H1 (cell line): ENCODE data around the gene SOX15. TPM values are rescaled to one million over a fixed set of nuclear protein-coding genes. Genes with fewer than 3 reads are reported as not detected.
A peak's percentile ranks its signal among the peaks of the same experiment; 100 is the strongest.

Experiments
- CTCF ChIA-PET: fragments of 300-600 bp; sonication (Branson Sonifier 250); formaldehyde crosslinking; loops from one replicate; lab custom pipeline; 2021; ENCODE audit not compliant: partially characterized antibody; lab: Charles Lee
- POLR2A ChIA-PET: fragments of 300-600 bp; sonication (Branson Sonifier 250); formaldehyde crosslinking; loops from one replicate; lab custom pipeline; 2021; ENCODE audit warnings: inconsistent platforms; ENCODE audit not compliant: partially characterized antibody; lab: Charles Lee
- DNase-seq, 2 experiments: peaks; one replicate each; pipeline versions ENCODE4 v3.0.0 to v3.0.0-alpha.2; 2010 to 2022; ENCODE audit warnings: low spot score in 2 of 2, low read depth in 1 of 2, mixed read lengths in 1 of 2
- FAIRE-seq: peaks from 2 replicates; lab custom pipeline; 2011; peaks lifted over from hg19 to GRCh38; lab: Jason Lieb, UNC
- H2AFZ ChIP-seq: 2 replicates; pipeline ENCODE4 v1.8.1; 2012; ENCODE audit warnings: low read length, inconsistent platforms
- H2AK5ac ChIP-seq: 2 replicates; pipeline ENCODE4 v1.6.1; 2013; ENCODE audit warnings: low read depth, low read length
- H2BK120ac ChIP-seq: replicated peaks from 2 replicates; pipeline ENCODE3; 2013; ENCODE audit warnings: low read depth, low read length, inconsistent platforms
- H2BK12ac ChIP-seq: 2 replicates; pipeline ENCODE4 v1.6.1; 2013; ENCODE audit warnings: low read depth, low read length
- H2BK15ac ChIP-seq: 2 replicates; pipeline ENCODE4 v1.6.1; 2013; ENCODE audit warnings: low read length
- H2BK20ac ChIP-seq: 2 replicates; pipeline ENCODE4 v1.6.1; 2013; ENCODE audit warnings: low read length
- H2BK5ac ChIP-seq: 2 replicates; pipeline ENCODE4 v1.6.1; 2013; ENCODE audit warnings: low read depth, low read length
- H3K14ac ChIP-seq: 2 replicates; pipeline ENCODE4 v1.6.1; 2013; ENCODE audit warnings: inconsistent platforms; ENCODE audit not compliant: insufficient read length
- H3K18ac ChIP-seq: 2 replicates; pipeline ENCODE4 v1.6.1; 2013; ENCODE audit warnings: low read length; ENCODE audit errors: extremely low read depth
- H3K23ac ChIP-seq: 2 replicates; pipeline ENCODE4 v1.6.1; 2013; ENCODE audit warnings: inconsistent platforms; ENCODE audit not compliant: insufficient read length
- H3K23me2 ChIP-seq: 2 replicates; pipeline ENCODE4 v1.6.1; 2013; ENCODE audit warnings: low read depth, low read length
- H3K27ac ChIP-seq: 2 replicates; pipeline ENCODE4 v1.6.1; 2011; ENCODE audit warnings: low read depth, low read length, inconsistent platforms
- H3K27me3 ChIP-seq, 4 experiments: replicated peaks in 1 of 4; 1 replicate in 1 of 4; 2 replicates in 3 of 4; pipeline versions ENCODE4 v1.6.1 to v1.8.1; 2011 to 2013; ENCODE audit warnings: low read length in 3 of 4, mild to moderate bottlenecking in 3 of 4, inconsistent platforms in 2 of 4, mixed read lengths in 2 of 4, moderate library complexity in 1 of 4; ENCODE audit not compliant: control insufficient read depth in 3 of 4, insufficient read depth in 3 of 4; ENCODE audit errors: extremely low read depth in 1 of 4
- H3K36me3 ChIP-seq, 4 experiments: 2 replicates each; pipeline versions ENCODE4 v1.6.1 to v1.8.1; 2011 to 2013; ENCODE audit warnings: mild to moderate bottlenecking in 4 of 4, low read length in 3 of 4, moderate library complexity in 2 of 4, control low read depth in 1 of 4, inconsistent platforms in 1 of 4; ENCODE audit not compliant: insufficient read depth in 4 of 4, control insufficient read depth in 2 of 4
- H3K4ac ChIP-seq: replicated peaks from 2 replicates; pipeline ENCODE3; 2013; ENCODE audit warnings: low read length, low read depth, mixed read lengths, inconsistent platforms; ENCODE audit not compliant: insufficient read length
- H3K4me1 ChIP-seq, 4 experiments: replicated peaks in 1 of 4; 1 replicate in 1 of 4; 2 replicates in 3 of 4; pipeline versions ENCODE4 v1.6.1 to v1.8.1; 2011 to 2013; ENCODE audit warnings: low read length in 3 of 4, inconsistent platforms in 2 of 4, mixed read lengths in 1 of 4; ENCODE audit not compliant: insufficient read depth in 4 of 4, control insufficient read depth in 3 of 4
- H3K4me2 ChIP-seq, 2 experiments: 2 replicates each; pipeline versions ENCODE4 v1.6.1 to v1.8.1; 2011 to 2013; ENCODE audit warnings: low read depth in 2 of 2, low read length in 2 of 2, control low read depth in 1 of 2, inconsistent platforms in 1 of 2, mild to moderate bottlenecking in 1 of 2; ENCODE audit not compliant: insufficient read depth in 1 of 2
- H3K4me3 ChIP-seq, 4 experiments: fragments of 200-600, 300-600 bp in 1 of 4; sonication (generic), shearing (Covaris generic), sonication (Bioruptor Twin) in 1 of 4; 2 replicates each; pipeline versions ENCODE4 v1.5.1 to v1.8.1; 2011 to 2016; ENCODE audit warnings: low read length in 4 of 4, low read depth in 3 of 4, control low read depth in 2 of 4, inconsistent platforms in 2 of 4, mild to moderate bottlenecking in 2 of 4, mixed read lengths in 1 of 4, moderate library complexity in 1 of 4; ENCODE audit not compliant: insufficient read depth in 2 of 4; ENCODE audit errors: extremely low read depth in 1 of 4
- H3K56ac ChIP-seq: replicated peaks from 2 replicates; pipeline ENCODE3; 2013; ENCODE audit warnings: low read depth, mild to moderate bottlenecking, mixed read lengths, low read length, inconsistent platforms; ENCODE audit not compliant: insufficient read length
- H3K79me1 ChIP-seq: 2 replicates; pipeline ENCODE4 v1.6.1; 2013; ENCODE audit warnings: low read depth, low read length, control low read depth
- H3K79me2 ChIP-seq, 2 experiments: 2 replicates each; pipeline versions ENCODE4 v1.6.1 to v1.8.1; 2012 to 2013; ENCODE audit warnings: low read length in 2 of 2, mild to moderate bottlenecking in 2 of 2, inconsistent platforms in 1 of 2; ENCODE audit not compliant: insufficient read depth in 2 of 2, control insufficient read depth in 1 of 2
- H3K9ac ChIP-seq, 4 experiments: replicated peaks in 1 of 4; 1 replicate in 1 of 4; 2 replicates in 3 of 4; pipeline versions ENCODE4 v1.6.1 to v1.8.1; 2011 to 2013; ENCODE audit warnings: low read depth in 3 of 4, low read length in 3 of 4, control low read depth in 2 of 4, mild to moderate bottlenecking in 2 of 4, moderate library complexity in 2 of 4, inconsistent platforms in 1 of 4; ENCODE audit errors: extremely low read depth in 1 of 4
- H3K9me3 ChIP-seq, 2 experiments: 2 replicates each; pipeline versions ENCODE4 v1.6.1 to v1.8.1; 2012 to 2013; ENCODE audit warnings: mild to moderate bottlenecking in 2 of 2, moderate library complexity in 2 of 2, control low read depth in 1 of 2, inconsistent platforms in 1 of 2, low read depth in 1 of 2, low read length in 1 of 2, mixed read lengths in 1 of 2; ENCODE audit not compliant: insufficient read depth in 2 of 2
- H4K20me1 ChIP-seq, 2 experiments: replicated peaks in 1 of 2; 2 replicates each; pipeline versions ENCODE3 to v1.8.1; 2011 to 2013; ENCODE audit warnings: inconsistent platforms in 2 of 2, low read length in 2 of 2, mild to moderate bottlenecking in 1 of 2; ENCODE audit not compliant: insufficient read depth in 2 of 2, control insufficient read depth in 1 of 2
- H4K5ac ChIP-seq: 2 replicates; pipeline ENCODE4 v1.6.1; 2013; ENCODE audit warnings: low read length, low read depth, mixed read lengths, inconsistent platforms; ENCODE audit not compliant: insufficient read length
- H4K8ac ChIP-seq: 2 replicates; pipeline ENCODE4 v1.8.0; 2013; ENCODE audit warnings: mild to moderate bottlenecking, moderate library complexity, low read length, inconsistent platforms; ENCODE audit not compliant: insufficient read depth; ENCODE audit errors: extremely low read depth
- H4K91ac ChIP-seq: replicated peaks from 2 replicates; pipeline ENCODE3; 2013; ENCODE audit warnings: low read length, mixed read lengths, inconsistent platforms; ENCODE audit not compliant: insufficient read length
- POLR2A ChIP-seq, 2 experiments: IDR thresholded peaks; 1 replicate in 1 of 2; 2 replicates in 1 of 2; pipeline ENCODE4 v1.6.1; 2011; ENCODE audit warnings: low read depth in 2 of 2, low read length in 2 of 2, mild to moderate bottlenecking in 2 of 2; ENCODE audit errors: control extremely low read depth in 1 of 2
- POU5F1 ChIP-seq: IDR thresholded peaks from 2 replicates; pipeline ENCODE4 v1.6.1; 2011; ENCODE audit warnings: low read depth, mild to moderate bottlenecking, low read length, moderate library complexity
- TAF1 ChIP-seq: IDR thresholded peaks from 2 replicates; pipeline ENCODE4 v1.6.1; 2011; ENCODE audit warnings: mild to moderate bottlenecking, low read depth, low read length
- WGBS, 2 experiments: shearing (Covaris generic) in 1 of 2; methylation state at CpG; one replicate each; pipeline versions ENCODE4 v1.1.6 to v1.1.7; 2013 to 2015; ENCODE audit warnings: low lambda C conversion rate in 2 of 2, mixed read lengths in 2 of 2, inconsistent platforms in 1 of 2, low coverage in 1 of 2, missing lambda C conversion rate in 1 of 2; ENCODE audit not compliant: insufficient replicate concordance in 2 of 2, insufficient coverage in 1 of 2, insufficient read length in 1 of 2; ENCODE audit errors: extremely low coverage in 1 of 2, missing lambda C conversion rate in 1 of 2; 5-methylcytosine and 5-hydroxymethylcytosine counted together
- polyA plus RNA-seq, 7 experiments: library from polyadenylated mRNA; depleted of rRNA in 3 of 7; stranded (reverse) in 5 of 7; unstranded in 2 of 7; fragments of >200 nt in 5 of 7; fragments of 200-250 nt in 2 of 7; gene quantifications; 1 replicate in 5 of 7; 2 replicates in 1 of 7; 4 replicates in 1 of 7; pipeline versions ENCODE4 v1.2.1 to v1.2.3, GENCODE V29; 2011 to 2013; ENCODE audit warnings: missing spikeins in 2 of 7, mixed read lengths in 2 of 7
- total RNA-seq: library from RNA; stranded (reverse); fragmentation: NEBNext Ultra II Directional; extraction: Animal tissue kit (Norgen Biotek cat#: 25700); gene quantifications from 2 replicates; pipeline ENCODE4 v1.2.1, GENCODE V29; 2021

The SOX15 gene
- total and polyA plus RNA-seq, 2 of the 8 experiments (the other 6 are each of a cell fraction or from before 2014, with no cell fraction given) = 14.3 to 26.8 TPM

GRCh38 chr17:7558544-7559319, 31.2 kb downstream of the SOX15 start, which contains the start of gene TNFSF13:
TNFSF13 (plus strand) TSS chr17:7558750; CDS start chr17:7559040, 290 bp downstream.
- Histone ChIP-seq H4K91ac (peak within 1 kb of the TSS; percentile 92), H3K27me3 (no peaks in the 10 kb centered on the region), H3K9ac (0 out of 7 replicates have a peak within 1 kb of the TSS, but pooled peaks of 1 of the 4 experiments have one; percentile 2), H2AFZ (no peak within 1 kb of the TSS), H3K9me3 (no peaks in the 10 kb centered on the region), H3K23me2 (peaks cover 6% of the 10 kb centered on the region; the same call in 1 of the 2 replicates), H2BK20ac (0 out of 2 replicates have a peak within 1 kb of the TSS, but pooled peaks have one; percentile 41), H3K4me2 (peak within 1 kb of the TSS; percentile 49 to 61), H4K20me1 (peaks cover 0 to 1% of the 10 kb centered on the region in 2 experiments), H2BK5ac (peak within 1 kb of the TSS; percentile 56; the same call in 1 of the 2 replicates), H2AK5ac (peak within 1 kb of the TSS; percentile 18), H3K79me2 (peaks cover 4 to 14% of the 10 kb centered on the region in 2 experiments; a peak in 3 of 4 replicates), H3K79me1 (peaks cover 7% of the 10 kb centered on the region), H3K4me3 (peak within 1 kb of the TSS in 2 of 4 experiments; percentile 11 to 34; a peak in 5 of 8 replicates), H3K36me3 (peaks cover under 1 to 6% (median 2%) of the 10 kb centered on the region in 4 experiments; a peak in 4 of 8 replicates), H2BK15ac (peak within 1 kb of the TSS; percentile 96), H3K4me1 (peaks cover 11 to 45% (median 26%) of the 10 kb centered on the region in 4 experiments), H3K56ac (no peak within 1 kb of the TSS), H4K5ac (peak within 1 kb of the TSS; percentile 55), H4K8ac (peak within 1 kb of the TSS; percentile 81), H2BK12ac (peak within 1 kb of the TSS; percentile 68; the same call in 1 of the 2 replicates), H2BK120ac (no peak within 1 kb of the TSS), H3K23ac (no peak within 1 kb of the TSS), H3K18ac (peak within 1 kb of the TSS; percentile 87), H3K14ac (no peak within 1 kb of the TSS), H3K4ac (peak within 1 kb of the TSS; percentile 96), H3K27ac (0 out of 2 replicates have a peak within 1 kb of the TSS, but pooled peaks have one; percentile 21)
- no peak for FAIRE-seq
- no peak for DNase-seq
- ChIA-PET POLR2A (interaction anchor here (0.8 to 37.5 kb wide), 13 partner anchors 10 to 152 kb away, joined by 3 to 1144 read pairs (median 6); partner anchors contain the start of genes CD68, MPDU1, POLR2A and SOX15), CTCF (interaction anchor here (0.7 to 12.7 kb wide), 9 partner anchors 26 to 202 kb away, joined by 3 to 251 read pairs (median 3); no protein-coding TSS in a partner anchor)
- 79% methylated on average over 15 of the region's 16 CpGs; no CpG with 5 or more reads in 1 of the 2 experiments for WGBS, 2 experiments
- TF ChIP-seq POLR2A (IDR thresholded peaks at IDR 0.05; ENCODE audit: control extremely low read depth in 1 of 2, low read depth in 2 of 2, low read length in 2 of 2) (no peak), TAF1 (no peak), POU5F1 (no peak)
